Brain microvascular endothelial cell (primary cell): ENCODE data around the gene RTN1.

ENCODE experiments used
- DNase-seq: peaks from one replicate; pipeline ENCODE4 v3.0.0-alpha.2; 2020
- H3K27ac ChIP-seq: fragments of 250-450 bp; sonication (Bioruptor Pico); 2 replicates; pipeline ENCODE4 v1.5.1; 2020; ENCODE audit warnings: mild to moderate bottlenecking, moderate library complexity
- H3K27me3 ChIP-seq: fragments of 250-450 bp; sonication (Bioruptor Pico); replicated peaks from 2 replicates; pipeline ENCODE4 v1.5.1; 2020; ENCODE audit warnings: mild to moderate bottlenecking
- H3K36me3 ChIP-seq: fragments of 250-450 bp; sonication (Bioruptor Pico); replicated peaks from 2 replicates; pipeline ENCODE4 v1.5.1; 2020; ENCODE audit warnings: mild to moderate bottlenecking
- H3K4me3 ChIP-seq: 2 replicates; pipeline ENCODE4 v1.5.1; 2011; ENCODE audit warnings: low read depth, mild to moderate bottlenecking, control low read depth, low read length, moderate library complexity
- CTCF ChIP-seq: IDR thresholded peaks from 2 replicates; pipeline ENCODE4 v1.5.1; 2011; ENCODE audit warnings: low read depth, mild to moderate bottlenecking, moderate library complexity, low read length, control low read depth, inconsistent platforms; ENCODE audit errors: missing control alignments
- in situ Hi-C: cut with HindIII; loops from 2 replicates; pipeline ENCODE4 v1.10.0; 2017; ENCODE audit warnings: low sequenced_read_pairs, low pct_ligation_motif_present

The RTN1 gene

GRCh38 chr14:59827401-59827800 lies 43.2 kb downstream of the RTN1 start:
- H3K4me3 ChIP-seq, result no peak overlapping the region
- no peaks in the 10 kb centered on the region for H3K27me3 ChIP-seq
- no peak overlapping the region for H3K27ac ChIP-seq
- no peak for TF ChIP-seq CTCF
- no peak for DNase-seq
- H3K36me3 ChIP-seq, result no peaks in the 10 kb centered on the region
- in situ Hi-C loops, result no loop called here

DNA sequence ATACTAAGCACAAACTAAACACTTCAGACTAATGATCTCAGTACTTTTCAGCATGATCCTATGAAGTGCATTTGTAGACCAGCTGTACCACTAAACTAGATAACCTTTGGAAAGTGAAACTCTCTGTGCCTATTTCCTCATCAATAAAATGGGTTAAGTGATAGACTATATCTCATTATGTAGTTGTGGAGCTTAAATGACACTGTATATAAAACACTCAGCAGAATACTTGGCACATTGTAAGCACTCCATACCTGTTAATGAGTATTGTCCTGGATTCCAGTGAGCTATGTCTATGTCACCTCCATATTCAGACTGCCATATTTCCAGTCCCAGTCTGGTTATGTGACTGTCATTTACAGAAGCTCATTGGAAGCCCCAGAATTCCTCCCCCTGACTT lies 44.4 kb downstream of the RTN1 start:
- DNase-seq, result no peak
- in situ Hi-C loops, result no loop called here
- TF ChIP-seq CTCF, result no peak
- H3K4me3 ChIP-seq, result no peak overlapping the region
- H3K27me3 ChIP-seq, result no peaks in the 10 kb centered on the region
- H3K36me3 ChIP-seq, result no peaks in the 10 kb centered on the region
- no peak overlapping the region for H3K27ac ChIP-seq

DNA sequence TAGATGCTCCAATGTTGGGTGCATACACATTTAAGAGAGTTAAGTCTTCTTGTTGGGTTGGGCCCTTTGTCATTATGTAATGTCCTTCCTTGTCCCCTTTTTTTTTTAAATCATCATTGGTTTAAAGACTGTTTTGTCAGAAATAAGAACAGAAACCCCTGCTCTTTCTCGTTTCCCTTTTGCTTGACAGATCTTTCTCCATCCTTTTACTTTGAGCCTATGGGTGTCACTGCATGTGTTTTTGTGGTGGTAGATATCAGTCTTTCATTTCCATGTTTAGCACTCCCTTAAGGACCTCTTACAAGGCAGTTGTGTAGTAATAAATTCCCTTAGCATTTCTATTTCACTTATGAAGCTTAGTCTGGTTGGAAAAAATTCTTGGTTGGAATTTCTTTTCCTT lies 47.4 kb downstream of the RTN1 start:
- no peak overlapping the region for H3K27ac ChIP-seq
- in situ Hi-C loops, result no loop called here

GRCh38 chr14:59819446-59820088 lies 51.0 kb downstream of the RTN1 start:
- H3K4me3 ChIP-seq, result no peak overlapping the region
- no peak for TF ChIP-seq CTCF
- no peak for DNase-seq
- in situ Hi-C loops, result no loop called here
- H3K27me3 ChIP-seq, result no peaks in the 10 kb centered on the region
- H3K27ac ChIP-seq, result no peak overlapping the region
- no peaks in the 10 kb centered on the region for H3K36me3 ChIP-seq

More for the DNA sequence above, 47.4 kb downstream of the RTN1 start:
- no peaks in the 10 kb centered on the region for H3K27me3 ChIP-seq
- no peak for TF ChIP-seq CTCF
- no peaks in the 10 kb centered on the region for H3K36me3 ChIP-seq
- no peak for DNase-seq
- H3K4me3 ChIP-seq, result no peak overlapping the region

- no peaks in the 10 kb centered on the region for H3K27me3 ChIP-seq
- H3K27ac ChIP-seq, result no peak overlapping the region
- no peak for DNase-seq
- no peak for TF ChIP-seq CTCF
- no peaks in the 10 kb centered on the region for H3K36me3 ChIP-seq
- in situ Hi-C loops, result no loop called here
- no peak overlapping the region for H3K4me3 ChIP-seq
These were observed 53.6 kb downstream of the RTN1 start for GRCh38 chr14:59816941-59817340.

GRCh38 chr14:59814988-59815387 lies 55.6 kb downstream of the RTN1 start:
- no peak for TF ChIP-seq CTCF
- no peaks in the 10 kb centered on the region for H3K27me3 ChIP-seq
- H3K27ac ChIP-seq, result no peak overlapping the region
- no peak overlapping the region for H3K4me3 ChIP-seq
- no peak for DNase-seq
- H3K36me3 ChIP-seq, result no peaks in the 10 kb centered on the region
- in situ Hi-C loops, result no loop called here
